Keratinocyte (primary cell): ENCODE data around the gene TMEM220.

ENCODE experiments used
- CTCF ChIP-seq, 3 experiments: IDR thresholded peaks in 1 of 3; conservative IDR thresholded peaks in 1 of 3; optimal IDR thresholded peaks in 1 of 3; 2 replicates in 2 of 3; 3 replicates in 1 of 3; pipeline versions ENCODE3 to v1.5.1; 2011; ENCODE audit warnings: low read length in 3 of 3, mild to moderate bottlenecking in 3 of 3, moderate library complexity in 2 of 3, control low read depth in 1 of 3, inconsistent platforms in 1 of 3; ENCODE audit not compliant: insufficient read depth in 2 of 3; ENCODE audit errors: extremely low read depth in 1 of 3
- EZH2 ChIP-seq: IDR thresholded peaks from one replicate; pipeline ENCODE4 v1.6.1; 2012; ENCODE audit warnings: inconsistent platforms, mild to moderate bottlenecking, low read length, moderate library complexity

GRCh38 chr17:10773391-10773790 lies 43.6 kb upstream of the TMEM220 start:
- TF ChIP-seq EZH2 (no peak), CTCF (optimal IDR thresholded peaks at IDR 0.05 in 1 of 3, IDR thresholded peaks at IDR 0.05 in 1 of 3, conservative IDR thresholded peaks at IDR 0.05 in 1 of 3; ENCODE audit: extremely low read depth in 1 of 3, insufficient read depth in 2 of 3, low read length in 3 of 3) (no peak)
